Measurements from ENCODE around the gene GPATCH2.
A peak's percentile ranks its signal among the peaks of the same experiment; 100 is the strongest.

The GPATCH2 gene

DNA sequence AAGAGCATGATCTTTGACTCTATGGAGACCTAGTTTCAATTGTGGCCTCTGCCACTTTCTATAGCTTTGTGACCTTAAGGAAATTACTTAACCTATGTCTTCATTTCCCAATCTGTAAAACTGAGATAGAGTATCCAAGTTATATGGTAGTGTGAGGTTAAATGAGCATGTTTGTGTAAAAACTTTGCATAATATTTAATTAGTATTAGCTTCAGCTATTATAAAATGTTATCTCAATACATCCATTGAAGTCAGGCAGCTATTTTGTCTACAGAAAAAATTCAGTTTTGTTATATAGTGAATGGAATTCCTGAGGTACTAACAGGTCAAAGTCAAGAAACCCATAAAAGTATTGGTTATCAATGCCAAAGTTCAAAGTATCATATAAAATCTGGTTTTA is 53.6 kb downstream of the GPATCH2 start:
- no peak for DNase-seq (ENCODE audit: low read depth)

DNA sequence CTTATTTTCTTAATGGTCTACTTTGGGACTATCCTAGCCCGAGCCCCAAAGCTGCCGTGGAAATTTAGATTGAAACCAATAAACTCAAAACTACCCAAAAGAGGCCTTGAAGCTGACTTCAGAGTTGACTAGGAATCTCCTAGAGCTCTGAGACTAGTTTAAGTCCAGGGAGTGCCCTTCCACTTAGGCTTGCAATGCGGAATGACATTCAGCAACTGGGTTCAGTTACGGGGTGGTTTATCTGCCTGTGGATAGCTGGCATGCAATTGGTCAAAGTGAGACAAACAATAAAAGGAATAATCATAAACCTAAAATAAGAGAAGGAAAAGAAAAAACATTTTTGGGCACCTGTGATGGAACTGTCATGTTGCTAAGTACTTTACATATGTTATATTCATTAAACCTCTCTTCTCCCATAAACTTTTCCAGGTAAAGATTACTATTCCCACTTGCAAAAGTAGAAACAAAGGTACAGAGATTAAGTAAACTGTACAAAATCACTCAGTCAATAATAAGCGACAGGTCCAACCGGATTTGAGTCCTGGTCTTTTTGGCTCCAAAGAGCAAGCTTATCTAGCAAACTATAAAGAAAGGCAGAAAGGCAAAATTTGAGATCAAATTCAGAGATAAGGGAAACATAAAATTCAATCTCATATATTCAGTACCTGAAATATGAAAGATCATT is 56.5 kb downstream of the GPATCH2 start:
- no peak for DNase-seq (ENCODE audit: low read depth)

DNA sequence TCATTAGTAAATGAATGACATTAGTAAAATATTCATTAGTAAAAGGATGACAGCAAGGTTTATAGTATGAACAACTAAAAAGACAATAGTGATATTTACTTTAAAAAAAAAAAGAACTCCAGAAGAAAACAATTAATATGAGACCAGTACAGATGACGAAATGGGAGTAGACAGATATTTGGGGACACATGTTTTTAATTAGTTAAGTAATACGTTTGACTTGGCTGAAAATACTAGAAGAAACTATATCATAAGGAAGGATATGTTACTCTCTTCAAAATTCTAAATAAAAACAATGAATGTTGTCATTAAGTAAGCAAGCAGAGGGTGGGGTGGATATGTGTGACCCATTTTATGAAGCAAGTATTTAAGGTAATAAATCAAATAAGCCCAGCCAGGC is 61.9 kb downstream of the GPATCH2 start:
- no peak for DNase-seq (ENCODE audit: low read depth)

DNA sequence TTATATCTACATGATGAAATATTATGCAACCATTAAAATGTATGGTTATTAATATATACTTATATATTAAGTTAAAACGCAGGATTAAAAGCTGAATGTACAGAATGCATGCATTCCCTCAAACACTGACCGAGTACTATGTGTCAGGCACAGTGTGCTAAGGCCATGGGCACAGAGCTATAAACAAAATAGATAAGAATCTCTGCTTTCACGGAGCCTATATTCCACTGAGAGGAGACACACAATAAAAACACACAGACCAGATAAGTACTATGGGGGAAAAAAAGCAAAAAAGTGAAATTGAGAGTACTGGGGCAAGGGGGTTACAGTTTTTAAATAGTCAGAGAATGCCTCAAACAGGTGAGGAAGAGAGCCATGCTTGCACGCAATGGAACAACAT is 62.7 kb downstream of the GPATCH2 start:
- DNase-seq (ENCODE audit: low read depth), result no peak

DNA sequence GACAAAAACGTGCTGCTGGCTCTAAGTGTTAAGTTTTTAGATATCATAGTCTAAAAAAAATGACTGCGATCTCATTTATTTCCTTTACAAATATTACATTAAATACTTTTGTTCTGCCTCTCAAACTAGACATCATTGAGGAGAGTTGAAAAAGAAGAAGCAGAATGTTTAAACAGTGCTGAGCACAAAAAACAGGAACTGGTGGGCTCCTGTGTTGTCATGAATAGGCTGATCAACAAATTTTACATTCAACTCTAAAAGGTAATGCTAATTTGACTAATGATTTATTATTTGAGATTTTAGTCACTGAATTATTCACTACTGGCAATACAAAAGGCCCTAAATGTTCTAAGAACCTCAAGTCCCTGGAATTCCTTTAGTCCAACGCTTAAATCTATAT is 66.1 kb downstream of the GPATCH2 start:
- no peak for DNase-seq (ENCODE audit: low read depth)

DNA sequence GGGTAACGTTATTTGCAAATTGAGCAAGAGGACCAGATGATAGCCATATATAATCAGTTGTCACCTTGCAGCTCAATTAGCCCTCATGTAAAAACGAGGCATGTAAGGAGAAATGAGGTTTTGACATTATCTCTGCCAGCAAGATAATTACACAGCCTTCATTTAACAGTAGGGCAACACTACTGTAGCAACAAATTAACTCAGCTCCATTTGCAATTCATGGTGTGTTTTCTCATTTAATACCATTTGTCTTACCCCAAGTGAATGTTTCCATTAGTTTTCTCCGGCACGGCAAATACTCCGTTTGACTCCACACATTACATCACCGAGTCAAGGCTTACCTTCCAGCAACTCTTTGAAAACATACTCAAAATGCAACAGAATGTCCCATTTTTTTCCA is 66.7 kb downstream of the GPATCH2 start:
- DNase-seq (ENCODE audit: low read depth), result no peak

DNA sequence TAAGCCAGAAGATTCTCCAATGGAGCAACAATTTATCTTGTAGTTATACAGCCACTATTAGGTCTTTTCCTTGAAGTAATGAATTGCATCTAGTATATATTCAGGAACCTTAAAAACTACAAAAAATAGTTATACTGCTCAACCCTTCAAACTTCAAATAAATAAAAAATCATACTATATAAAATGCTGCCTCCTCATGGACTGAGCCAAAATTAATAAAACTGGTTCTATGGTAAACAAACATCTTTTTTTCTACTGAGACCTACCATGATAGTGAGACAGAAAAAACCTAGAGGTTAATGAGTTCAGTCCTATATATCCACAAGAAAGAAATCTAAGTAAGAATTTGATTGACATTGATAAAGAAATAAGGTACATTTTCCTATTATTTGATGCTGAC is 67.7 kb downstream of the GPATCH2 start:
- no peak for DNase-seq (ENCODE audit: low read depth)

DNA sequence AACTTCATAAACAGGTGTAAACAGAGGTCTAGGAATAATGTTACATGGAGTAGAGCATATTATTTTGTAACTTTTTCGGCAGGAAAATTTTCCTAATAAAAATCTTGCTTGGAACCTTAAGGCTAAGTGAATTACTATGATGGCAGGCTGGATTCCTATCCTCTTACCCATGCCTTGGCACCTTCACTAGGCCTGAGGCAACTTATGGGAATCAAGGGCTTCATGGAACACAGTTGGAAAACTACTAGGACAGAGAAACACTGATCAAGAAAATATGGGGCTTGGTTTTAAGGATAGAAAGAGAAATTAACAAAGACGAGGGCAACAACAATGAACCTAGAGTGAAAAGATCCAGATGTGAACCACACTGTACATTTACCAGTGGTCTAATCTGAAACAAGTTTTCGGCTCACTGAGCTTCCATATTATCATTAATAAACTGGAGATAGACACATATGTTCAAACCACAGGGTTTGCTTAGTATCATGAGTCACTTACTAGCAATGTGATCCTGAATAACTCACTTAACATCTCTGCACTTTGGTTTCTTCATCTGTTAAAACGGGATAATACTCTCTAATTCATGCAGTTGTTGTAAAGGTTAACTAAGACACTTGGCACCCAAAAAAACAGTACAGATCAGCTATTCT is 68.5 kb downstream of the GPATCH2 start:
- DNase-seq (ENCODE audit: low read depth), result peak; percentile 74

DNA sequence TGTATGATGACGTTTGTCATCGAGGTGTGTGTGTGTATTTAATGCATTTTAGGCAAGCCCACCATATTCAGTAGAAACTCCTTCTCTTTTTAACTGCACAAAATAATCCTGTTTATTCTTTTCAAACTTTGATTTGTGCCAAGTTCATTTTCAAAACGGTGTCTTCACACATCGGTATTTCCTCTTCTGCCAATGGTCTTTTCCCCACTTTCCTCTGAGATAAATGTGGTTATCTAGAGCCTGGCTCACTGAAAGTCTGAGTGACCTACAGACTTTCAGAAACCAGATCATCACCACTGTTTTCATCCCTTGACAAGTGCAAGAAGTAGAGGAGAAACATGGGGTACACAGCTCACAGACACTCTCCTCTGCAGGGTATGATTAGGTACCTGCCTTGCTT is 69.4 kb downstream of the GPATCH2 start:
- DNase-seq (ENCODE audit: low read depth), result no peak

DNA sequence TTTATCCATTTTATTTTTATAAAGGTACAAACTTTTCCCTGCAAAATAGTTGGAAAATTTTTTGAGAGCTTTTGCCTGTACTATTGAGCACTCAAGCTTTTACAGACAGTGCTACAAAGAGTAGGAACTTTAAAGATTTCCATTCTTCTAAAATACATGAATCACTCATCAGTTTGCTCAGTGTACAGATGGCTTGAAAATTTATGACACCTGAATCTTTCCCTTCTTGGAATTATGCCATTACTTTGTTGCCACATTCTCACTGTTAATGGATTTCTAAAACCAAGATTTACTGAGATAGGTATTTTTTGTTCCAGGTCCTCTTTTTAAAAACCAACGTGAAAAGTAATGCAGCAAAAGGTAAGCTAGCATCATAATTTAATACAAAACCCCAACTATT is 76.0 kb downstream of the GPATCH2 start:
- no peak for DNase-seq (ENCODE audit: low read depth)

DNA sequence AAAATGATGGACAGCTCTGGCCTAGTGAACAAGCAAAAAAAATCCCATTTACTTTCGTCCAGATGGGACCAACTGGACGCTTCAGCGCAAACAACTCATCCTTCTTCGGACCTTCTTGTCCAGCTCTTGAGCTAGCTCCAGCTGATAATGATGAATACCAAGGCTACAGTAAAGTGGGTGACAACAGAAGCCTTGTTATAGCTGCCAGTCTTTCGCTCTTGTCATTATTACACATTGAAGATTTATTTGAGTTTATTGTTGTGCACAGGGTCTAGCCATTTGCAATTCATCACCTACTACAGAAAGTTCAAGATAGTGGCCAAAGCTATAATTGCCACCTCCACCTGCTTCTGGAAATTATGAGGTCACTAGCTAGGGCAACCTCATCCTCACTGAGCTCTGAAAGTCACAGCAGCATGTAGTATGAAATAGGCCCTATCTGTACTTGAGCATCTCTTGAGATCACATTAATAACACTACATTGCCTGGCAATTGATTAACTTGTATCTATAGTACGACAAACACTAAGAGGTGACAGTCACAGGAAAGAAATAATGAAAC is 76.9 kb downstream of the GPATCH2 start:
- no peak for DNase-seq (ENCODE audit: low read depth)

DNA sequence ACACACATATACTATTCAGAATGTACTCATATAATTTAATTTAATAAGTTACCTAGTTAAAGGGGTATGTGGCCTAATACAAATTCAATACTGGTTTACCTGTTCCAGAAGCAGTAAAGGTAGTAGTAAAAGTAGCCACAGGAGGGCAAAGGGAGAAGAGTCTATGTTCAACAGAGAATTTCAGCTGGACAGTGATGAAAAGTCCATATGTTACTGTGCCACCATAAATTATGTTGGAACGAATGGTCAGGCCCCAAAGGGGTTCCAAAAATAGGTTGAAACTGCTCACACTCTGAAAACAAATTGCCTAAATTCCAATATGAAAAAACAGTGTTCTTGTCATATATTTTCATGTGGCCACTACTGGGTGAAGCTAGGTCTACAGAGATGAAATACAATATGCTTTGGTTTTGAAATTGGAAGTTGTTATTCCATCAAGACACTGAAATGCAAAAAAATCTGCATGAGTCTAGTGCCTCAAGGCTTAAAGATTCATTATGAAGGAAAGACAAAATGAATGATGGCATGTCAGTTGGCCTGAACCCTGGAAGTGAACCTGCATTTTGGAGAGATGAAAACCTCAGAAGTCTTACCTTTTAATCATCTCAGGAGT is 78.4 kb downstream of the GPATCH2 start:
- no peak for DNase-seq (ENCODE audit: low read depth)

DNA sequence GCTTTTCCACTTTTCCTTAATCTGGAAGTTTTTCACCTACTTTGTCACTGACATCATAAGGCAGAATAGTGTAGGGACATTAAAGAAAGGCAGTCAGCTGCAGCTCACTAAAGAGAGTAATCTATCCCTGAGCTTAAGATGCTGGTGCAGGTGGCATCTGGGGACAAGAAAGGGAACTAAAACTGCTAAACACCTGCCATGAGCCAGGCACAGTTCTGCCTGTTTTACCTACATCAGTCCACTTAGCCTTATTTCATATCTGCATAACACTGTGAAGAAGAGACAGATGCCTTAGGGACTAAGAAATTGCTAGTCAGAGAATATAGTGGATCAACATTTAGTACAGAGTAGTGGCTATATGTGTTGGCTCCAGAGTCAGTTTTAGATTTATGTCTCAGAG is 88.1 kb downstream of the GPATCH2 start:
- no peak for DNase-seq (ENCODE audit: low read depth)

DNA sequence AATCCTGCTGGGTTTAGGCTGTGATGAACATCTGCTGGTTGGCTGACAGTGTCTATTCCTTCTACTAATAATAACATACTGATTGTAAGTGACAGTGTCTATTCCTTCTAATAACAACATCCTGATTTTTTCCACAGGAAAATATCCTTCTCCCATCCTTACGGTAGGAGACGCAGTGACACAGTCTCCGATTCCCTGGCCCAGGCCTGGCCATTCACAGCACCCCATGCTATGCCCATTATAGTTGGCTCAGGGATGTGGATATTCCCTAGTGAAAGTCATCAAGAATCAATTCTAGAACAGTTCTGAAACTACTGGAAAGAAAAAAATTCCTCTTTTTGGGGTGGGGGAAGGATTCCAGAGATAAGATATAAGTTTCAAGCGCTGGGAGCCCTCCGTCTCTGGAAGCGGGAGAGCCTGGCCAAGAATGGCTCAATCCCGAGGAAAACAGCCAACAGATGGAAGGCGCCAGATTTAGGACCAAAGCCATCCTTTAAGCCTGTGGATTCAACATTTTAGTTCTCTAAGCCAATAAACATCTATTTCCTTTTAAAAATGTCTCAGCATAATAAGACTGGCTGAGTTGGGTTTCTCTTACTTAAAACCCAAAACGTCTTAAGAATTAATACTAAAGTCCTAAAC is 88.6 kb downstream of the GPATCH2 start:
- DNase-seq (ENCODE audit: low read depth), result no peak

DNA sequence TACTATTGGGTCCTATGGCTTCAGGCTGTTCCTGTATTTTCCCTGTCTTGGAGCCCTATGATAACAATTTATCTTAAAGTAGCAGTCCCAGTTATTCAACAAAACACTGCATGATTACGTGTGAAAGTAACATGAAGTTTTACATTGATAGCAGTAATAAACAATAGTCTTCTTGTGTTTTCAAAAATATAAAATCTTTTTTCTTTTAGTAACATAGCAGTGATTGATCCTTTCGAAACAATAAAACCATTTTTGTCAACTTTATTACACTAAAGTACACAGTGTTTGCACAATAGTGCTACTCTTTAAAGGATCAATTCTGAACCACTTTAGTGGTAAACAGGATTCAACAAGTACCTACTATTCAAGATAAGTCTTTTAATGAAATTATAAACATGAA is 90.6 kb downstream of the GPATCH2 start:
- no peak for DNase-seq (ENCODE audit: low read depth)

DNA sequence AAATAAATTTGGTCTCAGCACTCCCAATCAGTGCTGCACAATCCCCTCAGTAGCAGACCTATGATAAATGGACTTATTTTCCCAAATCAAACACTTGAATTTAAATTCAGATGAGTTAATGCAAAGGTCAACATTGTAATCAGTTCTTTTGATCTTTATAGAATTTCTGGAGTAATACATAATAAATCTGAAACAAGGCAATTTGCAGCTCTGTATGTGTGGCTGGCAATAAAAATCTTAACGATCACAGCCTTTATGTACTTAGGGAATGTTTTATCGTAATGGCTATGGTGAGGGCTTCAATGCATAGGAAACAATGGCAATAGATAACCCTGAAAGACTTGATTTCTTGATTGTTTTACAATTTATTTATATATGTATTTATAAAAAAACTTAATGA is 91.4 kb downstream of the GPATCH2 start:
- DNase-seq (ENCODE audit: low read depth), result no peak

DNA sequence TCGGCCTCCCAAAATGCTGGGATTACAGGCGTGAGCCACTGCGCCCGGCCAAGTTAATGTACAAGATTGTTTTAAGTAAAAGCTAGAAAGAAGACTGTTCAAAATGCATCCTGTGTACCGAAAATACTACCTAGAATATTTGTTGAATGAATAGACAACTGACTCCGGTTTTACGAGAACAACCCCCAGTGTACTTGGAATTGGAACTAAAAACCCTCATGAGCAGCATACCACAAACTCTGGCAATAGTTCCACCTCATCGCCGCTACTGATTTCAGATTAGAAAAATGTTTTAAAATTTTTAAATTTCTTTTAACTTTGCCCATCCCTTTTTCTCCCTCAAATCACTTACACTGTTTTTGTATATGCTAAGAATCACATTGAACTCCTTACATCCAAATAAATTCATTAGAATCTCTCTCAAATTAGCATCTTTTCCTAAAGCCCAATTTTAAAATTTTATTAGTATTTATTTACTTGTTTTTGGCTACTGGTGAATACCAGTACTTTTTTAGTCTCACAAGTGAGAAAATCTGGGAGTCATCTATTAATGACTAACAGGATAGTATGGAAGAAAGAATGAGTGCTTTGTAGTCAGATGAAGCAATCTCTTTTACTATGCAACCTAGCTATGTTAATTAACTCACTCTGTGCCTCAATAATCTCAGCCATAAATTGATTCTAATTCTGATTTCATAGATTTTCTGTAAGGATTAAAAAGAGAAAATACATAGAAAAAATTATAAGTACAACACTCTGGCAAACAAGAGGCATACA is 95.1 kb downstream of the GPATCH2 start:
- no peak for DNase-seq (ENCODE audit: low read depth)

DNA sequence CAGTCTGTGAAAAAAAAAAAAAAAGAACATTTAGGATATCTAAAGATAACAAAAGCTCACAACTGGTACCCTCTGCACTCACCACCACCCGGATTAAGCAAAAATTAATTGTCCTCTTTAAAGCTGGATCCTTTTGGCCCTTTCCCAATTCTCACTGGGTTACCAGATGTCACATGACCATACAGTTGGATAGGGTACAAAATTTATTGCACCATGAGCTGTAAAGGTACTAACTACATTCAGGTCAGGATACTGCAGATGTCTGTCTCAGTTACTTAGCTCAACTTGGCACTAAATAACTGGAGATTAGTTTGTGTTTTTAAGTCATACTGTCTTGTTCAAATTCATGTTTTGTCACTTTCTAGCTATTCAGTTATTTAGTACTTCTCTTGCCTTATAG is 96.3 kb downstream of the GPATCH2 start:
- no peak for DNase-seq (ENCODE audit: low read depth)

DNA sequence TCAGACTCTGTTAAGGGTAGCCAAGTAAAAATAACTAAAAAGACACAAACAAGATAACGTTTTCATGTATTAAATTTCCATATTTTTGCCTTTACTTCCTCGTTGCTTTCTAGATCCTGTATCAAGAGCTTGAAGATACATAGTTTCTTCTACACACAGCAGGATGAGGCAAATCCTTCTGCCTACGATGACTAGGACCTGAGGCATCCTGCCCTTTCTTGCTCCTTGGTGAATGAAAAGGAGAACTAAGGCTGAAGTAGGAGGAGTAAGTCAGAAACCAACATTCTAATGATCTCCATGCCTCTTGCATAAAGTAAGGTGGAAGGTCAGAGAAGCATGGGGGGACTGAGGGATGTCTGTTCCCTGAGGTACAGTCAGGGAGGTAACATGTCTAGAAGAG is 102.6 kb downstream of the GPATCH2 start:
- DNase-seq (ENCODE audit: low read depth), result no peak

DNA sequence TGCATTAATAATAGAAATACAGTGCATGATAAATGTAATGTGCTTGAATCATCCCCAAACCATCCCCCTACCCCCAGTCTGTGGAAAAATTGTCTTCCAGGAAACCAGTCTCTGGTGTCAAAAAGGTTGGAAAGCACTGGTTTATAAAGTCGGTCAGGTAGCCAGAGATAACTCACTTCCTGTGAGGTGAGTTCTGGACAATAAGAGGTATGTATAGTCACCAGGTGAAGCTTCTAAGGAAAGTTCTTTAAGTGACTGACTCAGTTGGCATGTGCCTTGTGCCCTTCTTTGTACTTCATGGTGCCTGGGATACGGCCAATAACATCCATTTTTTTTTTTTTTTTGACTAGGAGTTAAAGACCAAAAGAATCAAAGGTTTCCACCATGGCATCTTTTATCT is 103.7 kb downstream of the GPATCH2 start:
- DNase-seq (ENCODE audit: low read depth), result no peak

DNA sequence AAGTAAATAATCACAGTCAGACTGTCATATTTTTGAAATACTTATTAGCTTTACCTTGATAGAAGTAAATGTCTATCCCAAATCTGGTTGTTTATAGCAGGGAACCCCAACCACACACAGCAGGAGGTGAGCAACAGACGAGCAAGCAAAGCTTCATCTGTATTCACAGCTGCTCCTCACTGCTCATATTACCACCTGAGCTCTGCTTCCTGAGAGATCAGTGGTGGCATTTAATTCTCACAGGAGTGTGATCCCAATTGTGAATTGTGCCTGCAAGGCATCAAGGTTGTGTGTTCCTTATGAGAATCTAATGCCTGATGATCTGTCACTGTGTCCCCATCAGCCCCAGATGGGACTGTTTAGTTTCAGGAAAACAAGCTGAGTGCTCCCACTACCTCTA is 104.3 kb downstream of the GPATCH2 start:
- no peak for DNase-seq (ENCODE audit: low read depth)
